GM21737 (cell line): Measurements from ENCODE around the gene LPIN3.

Source experiments
- ATAC-seq: cut with Tn5 transposase; IDR thresholded peaks from one replicate; pipeline ENCODE4 v1.9.1; 2021; ENCODE audit warnings: mild to moderate bottlenecking, moderate library complexity; ENCODE audit not compliant: unreplicated experiment

The LPIN3 gene

GRCh38 chr20:41364967-41365765, 24.5 kb downstream of the LPIN3 start:
- ATAC-seq: no peak

GRCh38 chr20:41365777-41366545, 25.3 kb downstream of the LPIN3 start:
- no peak for ATAC-seq

GRCh38 chr20:41366546-41367392, 26.1 kb downstream of the LPIN3 start, which contains the start of gene EMILIN3:
Gene EMILIN3, minus strand, starts transcription at chr20:41366818. Its CDS starts 184 bp downstream, at chr20:41366634.
- no peak for ATAC-seq

GRCh38 chr20:41367393-41367695, 26.7 kb downstream of the LPIN3 start:
- ATAC-seq: no peak

- no peak for ATAC-seq
Measured at GRCh38 chr20:41367956-41368355, 27.3 kb downstream of the LPIN3 start.

- no peak for ATAC-seq
Measured at GRCh38 chr20:41369673-41370072, 29.1 kb downstream of the LPIN3 start.

- ATAC-seq: no peak
Measured at GRCh38 chr20:41370176-41370575, 29.6 kb downstream of the LPIN3 start.

- ATAC-seq: no peak
Measured at GRCh38 chr20:41371371-41371770, 30.8 kb downstream of the LPIN3 start.

GRCh38 chr20:41373251-41373783, 32.7 kb downstream of the LPIN3 start:
- no peak for ATAC-seq

- ATAC-seq: no peak
Measured at GRCh38 chr20:41373931-41374920, 33.6 kb downstream of the LPIN3 start.

- ATAC-seq: no peak
Measured at GRCh38 chr20:41375846-41376245, 35.2 kb downstream of the LPIN3 start.

GRCh38 chr20:41376349-41376748, 35.7 kb downstream of the LPIN3 start:
- no peak for ATAC-seq

- no peak for ATAC-seq
Measured at GRCh38 chr20:41377275-41377674, 36.7 kb downstream of the LPIN3 start.

GRCh38 chr20:41379551-41379950, 38.9 kb downstream of the LPIN3 start:
- ATAC-seq: no peak

GRCh38 chr20:41380551-41381193, 40.1 kb downstream of the LPIN3 start:
- ATAC-seq: no peak

GRCh38 chr20:41382791-41383305, 42.2 kb downstream of the LPIN3 start:
- ATAC-seq: no peak

GRCh38 chr20:41386502-41387427, 46.1 kb downstream of the LPIN3 start:
- ATAC-seq: no peak

GRCh38 chr20:41387444-41387851, 46.8 kb downstream of the LPIN3 start:
- no peak for ATAC-seq
